ENCODE measurements around the gene CIDEB.

DNA sequence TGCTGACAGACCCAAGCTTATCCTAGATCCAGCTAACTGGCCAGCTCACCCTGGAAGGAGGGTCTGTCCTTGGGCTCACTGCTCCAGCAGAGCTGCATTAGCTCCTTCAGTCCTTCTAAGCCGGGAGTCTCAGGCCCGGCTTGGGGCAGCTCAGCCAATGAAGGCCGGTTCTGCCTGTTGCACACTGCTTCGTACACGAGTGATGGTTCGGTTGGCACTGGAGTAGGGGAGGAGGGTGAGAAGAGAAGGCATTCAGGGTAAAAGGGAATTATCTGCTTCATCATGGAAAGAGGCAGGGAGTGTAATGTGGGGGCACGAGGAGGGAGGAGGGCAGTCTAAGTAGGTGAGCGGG is 30.0 kb upstream of the CIDEB start:
- TF ChIP-seq, protein P1, sequence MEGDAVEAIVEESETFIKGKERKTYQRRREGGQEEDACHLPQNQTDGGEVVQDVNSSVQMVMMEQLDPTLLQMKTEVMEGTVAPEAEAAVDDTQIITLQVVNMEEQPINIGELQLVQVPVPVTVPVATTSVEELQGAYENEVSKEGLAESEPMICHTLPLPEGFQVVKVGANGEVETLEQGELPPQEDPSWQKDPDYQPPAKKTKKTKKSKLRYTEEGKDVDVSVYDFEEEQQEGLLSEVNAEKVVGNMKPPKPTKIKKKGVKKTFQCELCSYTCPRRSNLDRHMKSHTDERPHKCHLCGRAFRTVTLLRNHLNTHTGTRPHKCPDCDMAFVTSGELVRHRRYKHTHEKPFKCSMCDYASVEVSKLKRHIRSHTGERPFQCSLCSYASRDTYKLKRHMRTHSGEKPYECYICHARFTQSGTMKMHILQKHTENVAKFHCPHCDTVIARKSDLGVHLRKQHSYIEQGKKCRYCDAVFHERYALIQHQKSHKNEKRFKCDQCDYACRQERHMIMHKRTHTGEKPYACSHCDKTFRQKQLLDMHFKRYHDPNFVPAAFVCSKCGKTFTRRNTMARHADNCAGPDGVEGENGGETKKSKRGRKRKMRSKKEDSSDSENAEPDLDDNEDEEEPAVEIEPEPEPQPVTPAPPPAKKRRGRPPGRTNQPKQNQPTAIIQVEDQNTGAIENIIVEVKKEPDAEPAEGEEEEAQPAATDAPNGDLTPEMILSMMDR (IDR thresholded peaks at IDR 0.05): no peak
- no peak for TF ChIP-seq POLR2A (IDR thresholded peaks at IDR 0.05)

Data from heart left ventricle (tissue), 13 donors.